KMS-11 (cell line): ENCODE measurements around the gene KIF26B.

Experiments used
- H2AFZ ChIP-seq: fragments of 200-600 bp; sonication (generic); 2 replicates; pipeline ENCODE4 v1.6.1; 2016; ENCODE audit warnings: antibody characterized with exemption, mixed run types, low read depth
- H3K27ac ChIP-seq: fragments of 200-600 bp; sonication (generic); 2 replicates; pipeline ENCODE4 v1.6.1; 2016; ENCODE audit warnings: mild to moderate bottlenecking, mixed run types
- H3K27me3 ChIP-seq: fragments of 200-600 bp; sonication (generic); 2 replicates; pipeline ENCODE4 v1.6.1; 2017; ENCODE audit warnings: mild to moderate bottlenecking, low read depth, mixed run types, moderate library complexity; ENCODE audit not compliant: insufficient read depth
- H3K36me3 ChIP-seq: fragments of 200-600 bp; sonication (generic); 2 replicates; pipeline ENCODE4 v1.6.1; 2017; ENCODE audit warnings: mild to moderate bottlenecking, mixed run types; ENCODE audit not compliant: insufficient read depth
- H3K4me1 ChIP-seq: fragments of 200-600 bp; sonication (generic); 2 replicates; pipeline ENCODE4 v1.6.1; 2016; ENCODE audit warnings: mild to moderate bottlenecking, low read depth, mixed run types; ENCODE audit not compliant: poor library complexity, severe bottlenecking
- H3K4me2 ChIP-seq: fragments of 200-600 bp; sonication (generic); 2 replicates; pipeline ENCODE4 v1.7.0; 2016; ENCODE audit warnings: mild to moderate bottlenecking, mixed run types
- H3K4me3 ChIP-seq: fragments of 200-600 bp; sonication (generic); IDR thresholded peaks from 2 replicates; pipeline ENCODE4 v1.6.1; 2017; ENCODE audit warnings: low read depth, low read length, mixed read lengths; ENCODE audit not compliant: insufficient read depth
- H3K79me2 ChIP-seq: fragments of 200-600 bp; sonication (generic); 2 replicates; pipeline ENCODE4 v1.6.1; 2016; ENCODE audit warnings: low read depth, mixed run types; ENCODE audit not compliant: insufficient read depth
- H3K9ac ChIP-seq: fragments of 200-600 bp; sonication (generic); 2 replicates; pipeline ENCODE4 v1.6.1; 2016; ENCODE audit warnings: mild to moderate bottlenecking, mixed run types
- H4K20me1 ChIP-seq: fragments of 200-600 bp; sonication (generic); 2 replicates; pipeline ENCODE4 v1.6.1; 2016; ENCODE audit warnings: mild to moderate bottlenecking, mixed run types; ENCODE audit not compliant: insufficient read depth
- CTCF ChIP-seq: fragments of 200-600 bp; sonication (generic); conservative IDR thresholded peaks from 2 replicates; pipeline ENCODE4 v1.6.1; 2017; ENCODE audit warnings: low read depth, mild to moderate bottlenecking, antibody characterized with exemption, low read length, moderate library complexity, mixed read lengths

The KIF26B gene

GRCh38 chr1:245383396-245384330 is 228.9 kb downstream of the KIF26B start:
- Histone ChIP-seq H3K4me2 (no peak overlapping the region), H3K4me3 (no peak overlapping the region), H3K27me3 (no peaks in the 10 kb centered on the region), H3K4me1 (no peaks in the 10 kb centered on the region), H3K9ac (no peak overlapping the region), H3K36me3 (no peaks in the 10 kb centered on the region), H3K27ac (no peak overlapping the region), H3K79me2 (no peaks in the 10 kb centered on the region), H2AFZ (no peak overlapping the region), H4K20me1 (no peaks in the 10 kb centered on the region)
- TF ChIP-seq CTCF, result no peak

- Histone ChIP-seq H4K20me1 (no peaks in the 10 kb centered on the region), H3K27ac (no peak overlapping the region), H3K4me1 (no peaks in the 10 kb centered on the region), H3K4me3 (no peak overlapping the region), H3K36me3 (no peaks in the 10 kb centered on the region), H3K27me3 (no peaks in the 10 kb centered on the region), H3K9ac (no peak overlapping the region), H2AFZ (no peak overlapping the region), H3K79me2 (no peaks in the 10 kb centered on the region), H3K4me2 (no peak overlapping the region)
- no peak for TF ChIP-seq CTCF
Observed at GRCh38 chr1:245386297-245386971, 231.6 kb downstream of the KIF26B start.

- no peak overlapping the region for H3K4me2 ChIP-seq
Observed at GRCh38 chr1:245388687-245389086, 233.9 kb downstream of the KIF26B start.

GRCh38 chr1:245389873-245390272 is 235.1 kb downstream of the KIF26B start:
- H3K27me3 ChIP-seq, result no peaks in the 10 kb centered on the region
- H3K4me2 ChIP-seq, result no peak overlapping the region
- H3K27ac ChIP-seq, result no peak overlapping the region
- no peaks in the 10 kb centered on the region for H4K20me1 ChIP-seq
- no peak overlapping the region for H2AFZ ChIP-seq
- H3K4me3 ChIP-seq, result no peak overlapping the region
- TF ChIP-seq CTCF, result no peak
- no peak overlapping the region for H3K9ac ChIP-seq
- no peaks in the 10 kb centered on the region for H3K36me3 ChIP-seq
- no peaks in the 10 kb centered on the region for H3K79me2 ChIP-seq
- H3K4me1 ChIP-seq, result no peaks in the 10 kb centered on the region

More at GRCh38 chr1:245388687-245389086, 233.9 kb downstream of the KIF26B start:
- no peak overlapping the region for H2AFZ ChIP-seq
- no peaks in the 10 kb centered on the region for H3K36me3 ChIP-seq
- no peaks in the 10 kb centered on the region for H3K4me1 ChIP-seq
- H3K79me2 ChIP-seq, result no peaks in the 10 kb centered on the region
- H4K20me1 ChIP-seq, result no peaks in the 10 kb centered on the region
- TF ChIP-seq CTCF, result no peak
- H3K27ac ChIP-seq, result no peak overlapping the region
- H3K9ac ChIP-seq, result no peak overlapping the region
- no peak overlapping the region for H3K4me3 ChIP-seq
- no peaks in the 10 kb centered on the region for H3K27me3 ChIP-seq
